HG03025 (cell line): Measurements from ENCODE around the gene HAUS5.
"Not testable (repeated sequence)": the region's sequence is repeated elsewhere in the genome, so short reads cannot be mapped to it uniquely, and the experiment has no call there.

ENCODE experiments used
- ATAC-seq: cut with Tn5 transposase; IDR thresholded peaks from one replicate; pipeline ENCODE4 v1.9.1; 2021; ENCODE audit warnings: mild to moderate bottlenecking, moderate library complexity; ENCODE audit not compliant: unreplicated experiment, low FRiP score

Gene HAUS5

DNA sequence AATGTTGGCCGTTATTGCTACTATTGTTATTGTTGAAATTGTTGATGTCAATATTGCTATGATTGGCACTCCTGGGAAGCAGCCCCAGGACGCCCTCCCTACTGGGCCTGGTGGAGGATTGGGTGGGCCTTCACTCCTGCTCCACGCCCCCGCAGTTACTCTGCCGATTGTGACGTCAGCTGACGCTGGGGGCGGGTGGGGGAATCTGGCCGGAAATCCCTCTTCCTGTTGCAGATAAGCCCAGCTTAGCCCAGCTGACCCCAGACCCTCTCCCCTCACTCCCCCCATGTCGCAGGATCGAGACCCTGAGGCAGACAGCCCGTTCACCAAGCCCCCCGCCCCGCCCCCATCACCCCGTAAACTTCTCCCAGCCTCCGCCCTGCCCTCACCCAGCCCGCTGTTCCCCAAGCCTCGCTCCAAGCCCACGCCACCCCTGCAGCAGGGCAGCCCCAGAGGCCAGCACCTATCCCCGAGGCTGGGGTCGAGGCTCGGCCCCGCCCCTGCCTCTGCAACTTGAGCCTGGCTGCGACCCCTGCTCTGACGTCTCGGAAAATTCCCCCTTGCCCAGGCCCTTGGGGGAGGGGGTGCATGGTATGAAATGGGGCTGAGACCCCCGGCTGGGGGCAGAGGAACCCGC, 29.1 kb downstream of the HAUS5 start, which contains the start of gene ETV2:
ETV2 (plus strand) TSS at position 231 of the 637 bp plus-strand sequence. CDS start 716 bp downstream, outside the sequence.
- ATAC-seq = no peak

DNA sequence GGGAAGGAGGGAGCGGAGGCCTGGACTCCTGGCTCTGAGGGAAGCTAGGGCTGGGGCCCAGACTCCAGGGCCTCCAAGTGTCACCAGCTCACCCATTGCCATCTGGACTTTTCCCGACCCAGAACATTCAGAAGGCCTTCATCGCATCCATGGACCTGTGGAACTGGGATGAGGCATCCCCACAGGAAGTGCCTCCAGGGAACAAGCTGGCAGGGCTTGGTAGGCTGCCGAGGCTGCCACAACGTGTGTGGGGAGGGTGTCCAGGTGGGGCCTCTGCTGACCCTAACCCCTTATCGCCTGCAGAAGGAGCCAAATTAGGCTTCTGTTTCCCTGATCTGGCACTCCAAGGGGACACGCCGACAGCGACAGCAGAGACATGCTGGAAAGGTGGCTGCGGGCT, 29.8 kb downstream of the HAUS5 start:
- ATAC-seq = no peak

DNA sequence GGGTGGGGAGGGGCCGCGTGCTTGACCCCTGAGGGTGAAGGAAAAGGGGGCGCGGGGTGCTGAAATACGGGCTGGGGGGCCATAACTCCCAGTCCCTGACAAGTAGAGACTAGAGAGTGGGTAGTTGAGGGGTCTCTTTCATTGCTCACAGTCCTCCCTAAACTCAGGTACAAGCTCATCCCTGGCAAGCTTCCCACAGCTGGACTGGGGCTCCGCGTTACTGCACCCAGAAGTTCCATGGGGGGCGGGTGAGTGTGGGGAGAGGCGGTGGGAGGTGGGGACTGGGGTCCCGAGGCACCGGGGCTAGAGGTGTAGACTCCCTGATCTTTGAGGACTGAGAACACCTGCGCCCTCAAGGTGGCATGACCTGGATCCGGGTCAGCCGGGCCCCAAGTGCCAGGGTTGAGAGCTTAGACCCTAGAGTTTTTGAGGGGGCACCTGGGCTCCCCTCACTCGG, 30.3 kb downstream of the HAUS5 start:
- no peak for ATAC-seq

DNA sequence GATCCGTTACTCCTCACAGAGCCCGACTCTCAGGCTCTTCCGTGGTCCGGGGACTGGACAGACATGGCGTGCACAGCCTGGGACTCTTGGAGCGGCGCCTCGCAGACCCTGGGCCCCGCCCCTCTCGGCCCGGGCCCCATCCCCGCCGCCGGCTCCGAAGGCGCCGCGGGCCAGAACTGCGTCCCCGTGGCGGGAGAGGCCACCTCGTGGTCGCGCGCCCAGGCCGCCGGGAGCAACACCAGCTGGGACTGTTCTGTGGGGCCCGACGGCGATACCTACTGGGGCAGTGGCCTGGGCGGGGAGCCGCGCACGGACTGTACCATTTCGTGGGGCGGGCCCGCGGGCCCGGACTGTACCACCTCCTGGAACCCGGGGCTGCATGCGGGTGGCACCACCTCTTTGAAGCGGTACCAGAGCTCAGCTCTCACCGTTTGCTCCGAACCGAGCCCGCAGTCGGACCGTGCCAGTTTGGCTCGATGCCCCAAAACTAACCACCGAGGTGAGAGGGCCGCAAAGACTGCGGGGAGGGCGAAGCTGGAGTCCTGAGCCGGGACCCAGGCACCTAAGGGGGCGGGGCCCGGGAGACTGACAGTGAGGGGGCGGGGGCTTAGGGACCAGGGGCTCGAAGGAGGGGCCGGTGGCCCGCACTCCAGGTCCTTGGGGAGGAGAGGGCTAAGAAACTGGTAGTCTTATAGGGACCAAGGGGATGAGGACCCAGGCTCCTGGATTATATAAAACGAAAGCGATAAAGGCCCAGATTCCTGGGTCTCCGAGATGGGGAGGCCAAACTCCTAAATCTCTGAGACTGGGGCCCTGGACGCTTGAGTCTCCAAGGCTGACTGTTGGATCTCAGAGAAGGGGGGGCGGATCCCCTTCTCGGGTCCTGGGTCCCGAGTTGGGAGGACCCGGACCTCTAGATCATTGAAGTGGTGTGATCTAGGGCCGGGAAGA, 31.0 kb downstream of the HAUS5 start:
- ATAC-seq = no peak

DNA sequence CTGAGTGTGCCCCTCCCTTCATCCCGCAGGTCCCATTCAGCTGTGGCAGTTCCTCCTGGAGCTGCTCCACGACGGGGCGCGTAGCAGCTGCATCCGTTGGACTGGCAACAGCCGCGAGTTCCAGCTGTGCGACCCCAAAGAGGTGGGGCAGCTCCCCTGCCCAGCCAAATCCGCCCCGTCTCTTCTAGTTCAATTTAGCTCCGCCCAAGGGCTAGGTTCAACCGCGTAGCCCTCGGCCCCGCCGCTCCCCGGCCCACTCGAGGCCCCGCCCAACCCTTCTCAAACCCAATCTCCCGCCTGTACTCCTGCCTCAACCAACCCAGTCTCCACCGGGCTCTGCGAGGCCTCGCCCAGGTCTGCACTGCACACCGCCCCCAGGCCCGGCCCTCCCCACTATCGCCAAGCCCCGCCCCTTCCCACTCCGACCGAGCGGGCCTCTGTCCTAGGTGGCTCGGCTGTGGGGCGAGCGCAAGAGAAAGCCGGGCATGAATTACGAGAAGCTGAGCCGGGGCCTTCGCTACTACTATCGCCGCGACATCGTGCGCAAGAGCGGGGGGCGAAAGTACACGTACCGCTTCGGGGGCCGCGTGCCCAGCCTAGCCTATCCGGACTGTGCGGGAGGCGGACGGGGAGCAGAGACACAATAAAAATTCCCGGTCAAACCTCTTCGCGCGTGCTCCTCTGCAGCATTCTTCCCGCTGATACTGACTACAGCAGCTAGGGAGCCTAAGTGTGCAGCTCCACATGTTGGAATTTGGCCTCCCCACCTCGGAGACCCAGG, 31.9 kb downstream of the HAUS5 start:
- peak; percentile 60 for ATAC-seq

DNA sequence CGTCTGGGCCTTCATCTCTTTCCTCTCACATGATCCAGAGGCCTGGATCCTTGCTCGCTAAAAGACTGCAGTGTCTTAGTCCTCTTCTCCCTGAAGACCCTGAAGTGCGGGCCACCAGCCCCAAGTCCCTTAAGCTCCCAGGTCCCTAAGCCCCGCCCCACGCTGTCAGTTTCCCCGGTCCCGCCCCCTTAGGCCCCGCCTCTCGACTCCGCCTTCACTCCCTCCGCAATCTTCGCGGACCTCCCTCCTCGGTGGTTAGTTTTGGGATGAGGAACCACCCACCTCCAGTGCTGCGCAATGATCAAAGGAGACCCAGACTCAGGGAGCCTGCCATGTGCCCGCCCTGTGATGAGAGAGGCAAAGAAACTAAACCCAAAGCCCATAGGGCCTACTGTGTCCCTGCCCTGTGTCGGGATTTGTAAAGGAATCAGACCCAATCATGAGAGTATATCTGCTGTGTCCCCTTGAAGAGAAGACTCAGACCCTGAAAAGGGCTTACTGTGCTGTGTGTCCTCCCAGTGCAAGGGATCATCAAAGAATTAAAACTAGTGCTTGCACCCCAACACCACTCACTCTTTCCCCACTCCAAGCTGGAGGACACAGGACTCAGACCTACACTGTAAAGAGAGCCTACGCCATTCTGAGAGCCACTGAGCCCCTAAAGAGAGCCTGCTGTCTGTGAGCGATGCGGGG, 32.6 kb downstream of the HAUS5 start:
- no peak for ATAC-seq

DNA sequence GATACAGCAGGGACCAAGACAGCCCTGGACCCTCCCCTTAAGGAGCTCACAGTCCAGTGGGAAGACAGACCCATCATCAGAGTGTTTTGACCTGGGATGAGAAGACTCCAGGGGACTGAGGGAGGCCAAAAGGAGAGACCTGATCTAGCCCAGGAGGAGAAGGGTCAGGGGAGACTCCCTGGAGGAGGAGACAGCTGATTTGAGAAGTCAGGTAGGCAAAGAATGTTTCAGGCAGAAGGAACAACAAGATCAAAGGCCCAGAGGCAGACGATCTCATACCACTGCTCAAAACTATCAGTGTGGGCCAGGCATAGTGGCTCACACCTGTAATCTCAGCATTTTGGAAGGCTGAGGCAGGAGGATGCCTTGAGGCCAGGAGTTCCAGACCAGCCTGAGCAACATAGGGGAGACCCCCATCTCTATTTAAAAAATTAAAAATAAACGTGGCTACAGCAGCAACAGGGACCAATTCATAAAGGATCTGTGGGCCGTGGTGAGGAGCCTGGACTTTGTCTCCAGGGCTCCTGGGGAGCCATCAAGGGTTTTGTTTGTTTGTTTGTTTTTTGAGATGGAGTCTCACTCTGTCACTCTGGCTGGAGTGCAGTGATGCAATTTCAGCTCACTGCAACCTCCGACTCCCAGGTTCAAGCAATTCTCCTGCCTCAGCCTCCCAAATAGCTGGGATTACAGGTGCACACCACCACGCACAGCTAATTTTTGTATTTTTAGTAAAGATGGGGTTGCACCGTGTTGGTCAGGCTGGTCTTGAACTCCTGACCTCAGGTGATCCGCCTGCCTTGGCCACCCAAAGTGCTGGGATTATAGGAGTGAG, 33.4 kb downstream of the HAUS5 start:
- no peak for ATAC-seq

DNA sequence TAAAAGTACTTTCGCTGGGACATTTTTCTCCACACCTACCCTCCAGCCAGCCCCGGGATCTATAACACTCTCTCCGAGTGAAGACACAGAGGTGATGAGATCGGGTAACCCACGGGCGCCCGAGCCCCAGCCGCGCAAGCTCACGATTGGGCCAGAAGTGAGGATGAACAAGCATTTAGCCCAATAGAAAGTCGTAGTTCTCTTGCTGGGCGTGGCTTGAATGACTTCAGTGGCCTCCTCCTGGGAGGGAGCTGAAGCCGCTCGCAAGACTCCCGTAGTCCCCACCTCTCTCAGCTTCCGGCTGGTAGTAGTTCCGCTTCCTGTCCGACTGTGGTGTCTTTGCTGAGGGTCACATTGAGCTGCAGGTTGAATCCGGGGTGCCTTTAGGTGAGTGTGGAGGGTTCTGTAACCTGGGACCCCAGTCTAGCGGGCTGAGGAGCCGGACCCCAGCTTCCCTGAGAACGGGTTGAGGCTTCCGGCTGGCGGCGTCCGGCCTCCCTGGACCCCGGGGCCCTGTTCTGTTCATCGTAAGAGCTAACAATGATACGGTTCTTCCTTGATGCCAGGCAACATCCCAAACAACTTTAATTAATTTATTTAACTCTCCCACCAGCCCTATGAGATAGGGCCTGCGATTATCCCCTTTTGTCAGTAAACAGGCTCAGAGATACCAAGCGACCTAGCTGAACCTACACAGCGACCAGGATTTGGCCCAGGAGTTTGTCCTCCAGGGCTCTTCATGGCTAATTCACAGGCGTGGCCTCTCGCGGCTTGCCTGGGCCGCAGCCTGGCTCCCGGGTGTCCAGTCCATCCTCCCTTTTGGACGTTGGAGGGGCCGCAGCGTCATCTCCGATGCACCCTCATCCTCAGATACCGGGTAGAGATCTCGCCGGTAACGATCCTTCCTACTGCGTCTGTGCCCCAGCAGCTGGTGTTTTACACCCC, 35.8 kb downstream of the HAUS5 start, which contains the start of gene COX6B1:
COX6B1 (plus strand) TSS at position 307 of the 945 bp plus-strand sequence. CDS start 2,921 bp downstream, outside the sequence.
- peak; percentile 37 for ATAC-seq

DNA sequence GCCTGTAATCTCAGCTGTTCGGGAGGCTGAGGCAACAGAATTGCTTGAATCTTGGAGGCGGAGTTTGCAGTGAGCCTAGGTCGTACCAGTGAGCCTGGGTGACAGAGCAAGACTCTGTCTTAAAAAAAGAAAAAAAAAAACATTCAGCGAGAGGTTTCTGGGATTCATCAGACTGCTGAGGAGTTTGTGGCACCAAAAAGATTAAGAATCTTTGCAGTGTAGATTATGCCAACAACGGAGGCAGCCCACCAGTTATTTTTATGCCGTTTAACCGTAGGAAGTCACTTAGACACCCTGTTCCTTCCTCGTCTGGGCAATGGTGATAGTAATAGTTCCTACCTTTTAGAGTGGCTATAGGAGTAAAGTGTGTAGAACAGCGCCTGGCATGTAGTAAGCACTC, 38.0 kb downstream of the HAUS5 start:
- ATAC-seq = no peak

DNA sequence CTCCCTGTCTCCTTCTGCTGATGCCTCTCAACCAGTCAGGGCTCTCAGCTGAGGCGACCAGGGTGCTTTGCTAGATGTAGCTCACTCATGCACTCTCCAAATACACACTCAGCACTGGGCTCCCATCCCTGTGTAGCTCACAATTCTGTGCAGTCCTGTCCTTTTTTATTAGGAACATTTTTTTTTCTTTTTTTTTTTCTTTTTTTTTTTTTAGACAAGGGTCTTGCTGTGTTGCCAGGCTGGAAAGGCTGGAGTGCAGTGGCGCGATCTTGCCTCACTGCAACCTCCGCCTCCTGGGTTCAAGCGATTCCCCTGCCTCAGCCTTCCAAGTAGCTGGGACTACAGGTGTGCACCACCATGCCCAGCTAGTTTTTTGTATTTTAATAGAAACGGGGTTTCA, 42.3 kb downstream of the HAUS5 start:
- ATAC-seq = not testable (repeated sequence)

DNA sequence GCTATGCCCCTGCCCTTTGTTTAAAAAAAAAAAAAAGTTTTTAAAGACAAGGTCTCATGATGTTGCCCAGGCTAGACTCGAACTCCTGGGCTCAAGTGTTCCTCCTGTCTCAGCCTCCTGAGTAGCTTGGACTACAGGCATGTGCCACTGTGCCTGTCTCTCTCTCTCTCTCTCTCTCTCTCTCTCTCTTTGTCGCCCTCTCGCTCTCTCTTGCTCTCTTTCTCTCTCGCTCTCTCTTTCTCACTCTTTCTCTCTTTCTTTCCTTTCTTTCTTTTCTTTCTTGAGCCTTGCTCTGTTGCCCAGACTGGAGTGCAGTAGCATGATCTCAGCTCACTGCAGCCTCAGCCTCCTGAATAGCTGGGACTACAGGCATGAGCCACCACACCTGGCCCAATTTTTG, 43.1 kb downstream of the HAUS5 start:
- no peak for ATAC-seq

DNA sequence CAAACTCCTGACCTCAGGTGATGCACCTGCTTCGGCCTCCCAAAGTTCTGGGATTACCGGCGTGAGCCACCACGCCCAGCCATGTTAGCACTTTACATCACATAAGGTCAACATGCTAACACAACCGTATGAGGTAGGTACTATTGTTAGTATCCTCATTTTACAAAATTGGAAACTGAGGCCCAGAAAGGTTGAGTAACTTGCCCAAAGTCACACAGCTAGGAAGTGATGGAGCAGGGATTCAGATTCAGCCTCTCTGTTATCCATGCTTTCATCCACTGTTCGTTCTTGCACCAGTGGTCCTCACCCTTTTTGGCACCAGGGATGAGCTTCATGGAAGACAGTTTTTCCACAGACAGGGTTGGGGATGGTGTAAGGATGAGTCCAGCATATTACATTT, 44.2 kb downstream of the HAUS5 start:
- ATAC-seq = no peak

DNA sequence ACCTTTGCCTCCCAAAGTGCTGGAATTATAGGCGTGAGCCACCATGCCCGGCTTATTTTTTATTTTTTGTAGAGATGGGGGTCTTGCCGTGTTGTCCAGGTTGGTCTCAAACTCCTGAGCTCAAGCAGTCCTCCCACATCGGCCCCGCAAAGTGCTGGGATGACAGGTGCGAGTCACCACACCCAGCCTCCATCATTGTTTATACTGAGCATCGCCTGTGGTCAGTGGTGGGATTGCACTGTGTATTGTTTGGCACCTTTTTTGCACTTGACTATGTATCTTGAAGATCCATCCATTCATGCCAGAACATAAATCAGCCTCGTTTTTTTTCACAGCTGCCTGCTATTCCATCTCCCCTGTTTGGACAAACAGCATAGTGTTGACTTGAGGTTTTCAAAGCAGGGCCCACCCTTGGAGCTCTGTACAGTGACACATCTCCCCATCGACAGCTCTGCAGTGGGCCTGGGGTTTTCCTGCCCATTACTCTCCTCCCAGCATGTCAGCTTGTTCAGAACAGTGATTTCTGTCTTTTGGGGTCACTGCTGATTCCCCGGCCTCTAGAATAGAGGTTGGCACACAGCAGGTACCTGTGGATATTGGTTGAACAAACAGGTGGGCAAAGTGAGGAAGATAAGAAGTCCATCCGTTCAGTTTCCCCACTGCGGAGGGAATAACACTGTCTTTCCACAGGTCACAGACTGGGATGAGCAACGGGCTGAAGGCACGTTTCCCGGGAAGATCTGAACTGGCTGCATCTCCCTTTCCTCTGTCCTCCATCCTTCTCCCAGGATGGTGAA, 45.6 kb downstream of the HAUS5 start:
- no peak for ATAC-seq

DNA sequence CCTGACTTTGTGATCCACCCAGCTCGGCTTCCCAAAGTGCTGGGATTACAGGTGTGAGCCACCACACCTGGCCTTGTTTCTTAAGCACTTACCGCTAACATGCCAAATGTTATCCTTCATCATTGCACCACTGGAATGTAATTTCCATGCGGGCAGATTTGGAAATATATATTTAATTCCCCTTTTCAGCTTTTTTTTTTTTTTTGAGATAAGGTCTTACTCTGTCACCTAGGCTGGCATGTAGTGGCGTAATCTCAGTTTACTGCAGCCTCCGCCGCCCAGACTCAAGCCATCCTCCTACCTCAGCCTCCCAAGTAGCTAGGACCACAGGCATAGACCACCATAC, 49.4 kb downstream of the HAUS5 start:
- no peak for ATAC-seq

DNA sequence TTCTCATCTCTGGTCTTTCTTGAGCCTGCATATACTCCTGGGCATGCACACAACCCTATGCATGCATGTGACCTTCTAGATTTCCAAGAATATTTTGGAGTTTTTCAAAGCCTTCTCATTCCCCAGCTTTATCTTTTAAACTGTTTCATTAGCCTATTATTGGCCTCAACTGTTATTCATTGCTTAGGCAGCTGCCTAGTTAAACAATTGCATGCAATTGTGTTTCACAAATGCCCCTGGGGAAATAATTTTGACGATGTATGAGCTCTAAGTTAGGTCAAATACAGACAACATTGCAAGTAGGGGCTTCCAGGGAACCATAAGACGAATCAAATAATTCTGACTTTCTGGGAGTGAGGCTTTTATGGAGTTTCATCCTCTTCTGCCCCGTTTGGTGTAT, 51.4 kb downstream of the HAUS5 start:
- no peak for ATAC-seq

DNA sequence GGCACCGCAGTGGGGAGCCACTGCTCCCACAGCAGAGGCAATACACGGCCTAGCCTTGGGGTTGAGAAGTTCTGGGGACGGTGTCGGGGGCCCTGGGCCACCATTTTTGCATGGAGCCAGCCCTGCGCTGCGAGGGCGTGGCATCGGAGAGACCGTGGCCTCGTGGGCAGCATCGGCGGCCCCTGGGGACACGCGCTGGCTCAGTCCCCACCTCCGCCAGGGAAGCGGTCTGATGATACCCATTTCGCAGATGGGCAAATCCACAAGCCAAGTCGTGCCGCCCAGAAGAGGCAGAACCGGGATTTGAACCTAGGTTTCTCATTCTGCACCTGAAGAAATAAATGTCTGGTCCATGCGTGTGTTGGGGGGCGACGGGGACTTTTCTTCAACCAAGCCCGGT, 52.6 kb downstream of the HAUS5 start:
- ATAC-seq = no peak

DNA sequence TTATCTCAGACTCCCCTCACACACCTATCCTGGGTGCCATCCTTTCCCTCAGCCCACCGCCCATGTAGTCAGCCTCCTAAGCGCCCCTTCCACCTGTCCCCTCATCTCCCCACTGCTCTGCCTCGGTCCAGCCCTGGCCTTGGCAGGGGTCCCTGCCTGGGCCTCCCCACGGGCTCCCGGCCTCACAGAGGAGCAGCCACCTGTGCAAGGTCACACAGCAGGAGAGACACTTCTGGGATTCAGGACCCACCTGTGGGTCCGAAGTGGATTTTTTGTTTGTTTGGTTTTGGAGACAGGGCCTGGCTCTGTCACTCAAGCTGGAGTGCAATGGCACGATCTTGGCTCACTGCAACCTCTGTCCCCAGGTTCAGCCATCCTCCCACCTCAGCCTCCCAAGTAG, 53.1 kb downstream of the HAUS5 start:
- ATAC-seq = no peak
